ENCODE data around the gene ARHGEF12.

GRCh38 chr11:120413480-120413879 lies 77.3 kb downstream of the ARHGEF12 start:
- TF ChIP-seq TBL1XR1 (IDR thresholded peaks at IDR 0.05; ENCODE audit: low read depth, low read length), result no peak
- TF ChIP-seq USF2 (IDR thresholded peaks at IDR 0.05; ENCODE audit: borderline replicate concordance, low read depth, low read length), result no peak
- TF ChIP-seq IKZF1 (conservative IDR thresholded peaks at IDR 0.05), result no peak
- no peak for TF ChIP-seq PBX3 (IDR thresholded peaks at IDR 0.05; ENCODE audit: insufficient replicate concordance, low read depth, low read length)
- no peak for TF ChIP-seq CTCF (IDR thresholded peaks at IDR 0.05 in 2 of 3, conservative IDR thresholded peaks at IDR 0.05 in 1 of 3; ENCODE audit: control insufficient read depth in 2 of 3, extremely low read depth in 1 of 3, insufficient read depth in 1 of 3, low read depth in 3 of 3, low read length in 3 of 3)
- TF ChIP-seq ZNF207 (IDR thresholded peaks at IDR 0.05; ENCODE audit: borderline replicate concordance), result no peak
- no peak for TF ChIP-seq E2F4 (IDR thresholded peaks at IDR 0.05; ENCODE audit: low read depth, low read length)
- TF ChIP-seq SPI1 (IDR thresholded peaks at IDR 0.05; ENCODE audit: borderline replicate concordance, insufficient read depth, low read depth, low read length), result no peak
- TF ChIP-seq POLR2AphosphoS5 (IDR thresholded peaks at IDR 0.05; ENCODE audit: low read length), result no peak
